GM13976 (cell line): ENCODE results near the gene IRF3.
"Not testable (repeated sequence)": the region's sequence is repeated elsewhere in the genome, so short reads cannot be mapped to it uniquely, and the experiment has no call there.

Experiments
- DNase-seq: peaks from one replicate; pipeline ENCODE4 v3.0.0; 2012; ENCODE audit warnings: low spot score
- in situ Hi-C: fragments of 300-500 bp; cut with MboI; formaldehyde crosslinking; loops from one replicate; pipeline ENCODE4 v1.12.0; 2022; ENCODE audit warnings: low sequenced_read_pairs, mixed read lengths, inconsistent platforms; ENCODE audit not compliant: unreplicated experiment
- TF ChIP-seq, protein P1 (sequence below): IDR thresholded peaks from 2 replicates; pipeline ENCODE4 v1.5.1; 2012; ENCODE audit warnings: borderline replicate concordance, mild to moderate bottlenecking; ENCODE audit not compliant: insufficient read depth; ENCODE audit errors: extremely low read depth, missing control alignments, control extremely low read depth

The IRF3 gene

DNA sequence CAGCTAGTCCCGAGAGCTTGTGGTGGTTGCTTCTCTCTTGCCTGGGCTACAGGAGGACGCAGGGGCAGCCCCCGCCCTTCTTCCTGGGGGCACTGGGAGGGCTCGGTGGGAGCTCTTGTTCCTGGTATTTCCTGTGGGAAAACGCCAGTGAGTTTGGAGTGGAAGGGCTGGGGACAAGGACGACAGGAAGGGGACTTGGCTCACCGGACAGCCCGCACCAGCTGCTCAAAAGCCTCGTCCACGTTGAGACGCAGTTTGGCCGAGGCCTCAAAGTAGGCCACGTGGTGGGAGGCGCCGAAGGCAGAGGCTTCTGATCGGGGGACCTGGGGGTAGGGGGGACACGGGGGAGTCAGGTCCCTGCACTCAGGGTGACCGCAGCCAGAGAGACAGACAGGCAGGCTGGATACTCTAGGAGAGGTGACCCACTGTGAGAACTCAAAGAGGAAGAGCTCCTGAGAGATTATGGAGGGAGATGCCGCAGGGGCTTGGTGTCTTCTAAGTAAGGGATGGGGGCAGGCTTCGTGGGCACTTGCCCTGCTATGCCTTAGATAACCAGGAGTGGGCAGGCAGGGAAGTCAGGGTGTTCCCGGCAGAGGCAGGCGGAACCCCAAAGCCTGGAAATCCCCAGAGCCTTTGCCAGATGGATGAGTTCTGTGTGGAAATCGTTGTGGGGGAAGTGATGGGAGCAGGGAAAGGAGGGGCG is 30.0 kb downstream of the IRF3 start:
- DNase-seq = no peak
- in situ Hi-C loops = no loop called here
- TF ChIP-seq, protein P1, sequence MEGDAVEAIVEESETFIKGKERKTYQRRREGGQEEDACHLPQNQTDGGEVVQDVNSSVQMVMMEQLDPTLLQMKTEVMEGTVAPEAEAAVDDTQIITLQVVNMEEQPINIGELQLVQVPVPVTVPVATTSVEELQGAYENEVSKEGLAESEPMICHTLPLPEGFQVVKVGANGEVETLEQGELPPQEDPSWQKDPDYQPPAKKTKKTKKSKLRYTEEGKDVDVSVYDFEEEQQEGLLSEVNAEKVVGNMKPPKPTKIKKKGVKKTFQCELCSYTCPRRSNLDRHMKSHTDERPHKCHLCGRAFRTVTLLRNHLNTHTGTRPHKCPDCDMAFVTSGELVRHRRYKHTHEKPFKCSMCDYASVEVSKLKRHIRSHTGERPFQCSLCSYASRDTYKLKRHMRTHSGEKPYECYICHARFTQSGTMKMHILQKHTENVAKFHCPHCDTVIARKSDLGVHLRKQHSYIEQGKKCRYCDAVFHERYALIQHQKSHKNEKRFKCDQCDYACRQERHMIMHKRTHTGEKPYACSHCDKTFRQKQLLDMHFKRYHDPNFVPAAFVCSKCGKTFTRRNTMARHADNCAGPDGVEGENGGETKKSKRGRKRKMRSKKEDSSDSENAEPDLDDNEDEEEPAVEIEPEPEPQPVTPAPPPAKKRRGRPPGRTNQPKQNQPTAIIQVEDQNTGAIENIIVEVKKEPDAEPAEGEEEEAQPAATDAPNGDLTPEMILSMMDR = no peak

DNA sequence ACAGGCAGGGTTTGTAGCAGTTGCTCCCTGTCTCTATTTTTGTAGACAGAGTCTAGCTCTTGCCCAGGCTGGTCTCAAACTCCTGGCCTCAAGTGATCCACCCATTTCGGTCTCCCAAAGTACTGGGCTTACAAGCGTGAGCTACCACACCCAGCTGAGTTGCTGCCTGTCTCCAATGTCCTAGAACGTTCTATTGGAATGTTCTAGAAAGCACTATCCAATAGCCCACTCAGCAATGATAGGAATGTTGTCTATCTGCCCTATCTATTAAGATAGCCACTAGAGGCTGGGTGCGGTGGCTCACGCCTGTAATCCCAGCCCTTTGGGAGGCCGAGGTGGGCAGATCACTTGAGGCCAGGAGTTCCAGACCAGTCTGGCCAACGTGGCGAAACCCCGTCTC is 32.4 kb downstream of the IRF3 start:
- in situ Hi-C loops, DNase-seq: not testable (repeated sequence)

DNA sequence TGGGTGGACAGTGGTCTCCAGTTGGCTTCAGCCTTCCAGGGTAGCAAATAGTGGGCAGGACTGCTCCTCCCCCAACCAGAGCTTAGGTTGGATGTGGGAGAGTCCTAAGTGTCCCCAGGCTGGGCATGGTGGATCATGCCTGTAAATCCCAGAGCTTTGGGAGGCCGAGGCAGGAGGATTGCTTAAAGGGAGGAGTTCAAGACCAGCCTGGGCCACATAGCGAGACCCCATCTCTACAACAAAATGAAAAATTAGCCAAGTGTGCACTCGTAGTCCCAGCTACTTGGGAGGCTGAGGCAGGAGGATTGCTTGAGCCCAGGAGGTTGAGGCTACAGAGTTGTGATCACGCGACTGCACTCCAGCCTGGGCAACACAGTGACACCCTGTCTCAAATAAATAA is 33.1 kb downstream of the IRF3 start:
- TF ChIP-seq, protein P1 = no peak
- in situ Hi-C loops = no loop called here
- no peak for DNase-seq

DNA sequence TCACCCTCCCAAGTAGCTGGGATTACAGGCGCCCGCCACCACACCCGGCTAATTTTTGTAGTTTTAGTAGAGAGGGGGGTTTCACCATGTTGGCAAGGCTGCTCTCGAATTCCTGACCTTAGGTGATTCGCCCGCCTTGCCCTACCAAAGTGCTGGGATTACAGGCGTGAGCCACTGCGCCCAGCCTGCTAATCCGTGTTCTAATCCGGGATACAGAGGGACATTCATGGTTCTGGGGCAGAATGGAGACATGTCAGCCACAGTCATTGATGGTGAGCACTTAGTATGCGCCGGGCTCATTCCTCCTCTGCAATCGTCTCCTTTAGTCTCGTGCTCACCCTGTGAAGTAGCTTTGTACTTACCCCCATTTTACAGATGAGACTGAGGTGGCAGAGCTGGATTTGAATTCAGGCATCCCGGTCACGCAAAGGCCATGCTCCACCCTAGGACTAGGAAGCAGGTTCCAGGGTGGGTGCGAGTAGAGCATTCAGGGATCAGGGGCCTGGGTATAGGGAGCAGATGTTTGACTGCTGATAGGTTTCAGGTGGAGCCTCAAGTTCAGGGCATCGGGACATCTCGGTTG is 34.0 kb downstream of the IRF3 start:
- TF ChIP-seq, protein P1 = no peak
- in situ Hi-C loops = no loop called here
- no peak for DNase-seq

DNA sequence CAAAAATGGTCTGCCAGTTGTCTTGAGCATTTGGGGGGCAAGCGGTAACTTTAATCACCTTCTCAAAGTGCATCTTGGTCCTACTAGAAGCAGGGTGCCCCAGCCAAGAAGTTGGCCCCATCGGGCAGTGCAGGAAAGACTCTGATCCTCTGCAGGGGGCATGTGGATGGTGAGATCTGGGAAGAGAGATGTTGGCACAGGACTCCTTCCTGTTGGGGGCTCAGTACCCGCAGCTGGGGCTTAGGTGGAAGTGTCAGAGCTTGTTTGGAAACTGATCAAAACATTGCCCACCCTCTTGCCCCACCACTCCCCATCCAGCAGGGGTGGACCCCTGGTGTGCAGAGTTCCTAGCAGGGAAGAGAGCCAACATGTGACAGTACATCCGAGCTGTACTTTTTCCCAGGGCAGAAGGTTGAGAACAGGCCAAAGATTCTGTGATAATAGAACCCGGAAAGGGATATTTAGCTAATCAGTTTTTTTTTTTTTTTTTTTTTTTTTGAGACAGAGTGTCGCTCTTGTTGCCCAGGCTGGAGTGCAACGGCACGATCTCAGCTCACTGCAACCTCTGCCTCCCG is 34.6 kb downstream of the IRF3 start:
- in situ Hi-C loops = no loop called here
- TF ChIP-seq, protein P1 = no peak
- DNase-seq = no peak

DNA sequence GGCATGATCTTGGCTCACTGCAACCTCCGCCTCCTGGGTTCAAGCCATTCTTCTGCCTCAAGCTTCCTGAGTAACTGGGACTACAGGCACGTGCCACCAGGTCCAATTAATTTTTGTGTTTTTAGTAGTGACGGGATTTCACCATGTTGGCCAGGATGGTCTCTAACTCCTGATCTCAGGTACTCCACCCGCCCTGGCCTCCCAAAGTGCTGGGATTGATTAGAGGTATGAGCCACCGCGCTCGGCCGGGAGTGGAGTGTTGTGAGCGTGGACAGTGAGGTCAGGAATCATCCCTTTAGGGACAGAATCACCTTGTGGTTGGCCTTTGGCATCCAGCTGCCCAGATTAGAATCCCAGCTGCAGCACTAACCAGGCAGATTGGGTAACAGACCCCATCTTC is 36.0 kb downstream of the IRF3 start:
- in situ Hi-C loops = no loop called here
- TF ChIP-seq, protein P1 = no peak
- DNase-seq = no peak

DNA sequence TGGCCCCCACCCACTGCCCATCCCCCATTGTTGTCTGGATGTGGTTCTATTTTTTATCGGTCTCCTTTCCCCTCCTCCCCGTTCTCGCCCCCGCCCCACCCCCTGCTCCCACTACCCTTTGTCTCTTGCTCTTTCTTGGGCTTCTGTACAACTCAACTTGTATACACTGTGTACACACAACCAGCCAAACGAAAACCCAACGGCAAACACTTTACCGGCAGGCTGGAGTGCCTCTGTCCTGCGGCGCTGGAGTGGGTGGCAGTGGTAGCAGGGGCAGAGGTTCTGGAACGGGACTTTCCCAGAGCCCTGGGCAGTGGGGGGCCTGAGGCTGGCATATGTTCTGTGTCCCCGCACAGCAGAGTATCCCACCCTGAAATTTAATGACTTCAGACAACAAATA is 39.4 kb downstream of the IRF3 start:
- TF ChIP-seq, protein P1 = no peak
- no peak for DNase-seq
- in situ Hi-C loops = no loop called here
